Neural progenitor cell (in vitro differentiated cells): ENCODE data around the gene NEDD8. TPM values are rescaled to one million over a fixed set of nuclear protein-coding genes. Genes with fewer than 3 reads are reported as not detected.

Source experiments
- DNase-seq: peaks from one replicate; pipeline ENCODE4 v3.0.0-alpha.2; 2016; ENCODE audit warnings: low spot score
- H2AFZ ChIP-seq: fragments of 200-600 bp; sonication (generic); replicated peaks from 2 replicates; pipeline ENCODE4 v1.6.1; 2016; ENCODE audit warnings: antibody characterized with exemption
- H3F3A ChIP-seq: fragments of 200-600 bp; sonication (generic); 2 replicates; pipeline ENCODE4 v1.6.1; 2016; ENCODE audit warnings: antibody characterized with exemption, low read depth
- H3K27ac ChIP-seq: fragments of 200-600 bp; sonication (generic); 2 replicates; pipeline ENCODE4 v1.5.1; 2016; ENCODE audit warnings: mild to moderate bottlenecking
- H3K27me3 ChIP-seq: fragments of 200-600 bp; sonication (generic); 2 replicates; pipeline ENCODE4 v1.6.1; 2016; ENCODE audit warnings: mild to moderate bottlenecking, moderate library complexity
- H3K36me3 ChIP-seq: fragments of 200-600 bp; sonication (generic); 2 replicates; pipeline ENCODE4 v1.5.1; 2016
- H3K4me1 ChIP-seq: fragments of 200-600 bp; sonication (generic); 2 replicates; pipeline ENCODE4 v1.6.1; 2016; ENCODE audit warnings: mixed run types
- H3K4me2 ChIP-seq: fragments of 200-600 bp; sonication (generic); 2 replicates; pipeline ENCODE4 v1.6.1; 2016
- H3K4me3 ChIP-seq: fragments of 200-600 bp; sonication (generic); 2 replicates; pipeline ENCODE4 v1.5.1; 2016
- H3K79me2 ChIP-seq: fragments of 200-600 bp; sonication (generic); 2 replicates; pipeline ENCODE4 v1.6.1; 2016; ENCODE audit warnings: low read depth
- H3K9ac ChIP-seq: fragments of 200-600 bp; sonication (generic); 2 replicates; pipeline ENCODE4 v1.6.1; 2016
- H3K9me3 ChIP-seq: fragments of 200-600 bp; sonication (generic); 2 replicates; pipeline ENCODE4 v1.5.1; 2016; ENCODE audit warnings: low read depth
- H4K20me1 ChIP-seq: fragments of 200-600 bp; sonication (generic); 2 replicates; pipeline ENCODE4 v1.6.1; 2016; ENCODE audit warnings: low read depth
- H3K27ac Mint-ChIP-seq: 3 replicates; pipeline ENCODE4 v1.8.0; 2021; ENCODE audit warnings: mixed read lengths
- H3K27me3 Mint-ChIP-seq: 2 replicates; pipeline ENCODE4 v1.8.0; 2022; ENCODE audit warnings: low read depth, mild to moderate bottlenecking, inconsistent platforms, moderate library complexity, mixed read lengths; ENCODE audit not compliant: insufficient read depth
- H3K36me3 Mint-ChIP-seq: 3 replicates; pipeline ENCODE4 v1.8.0; 2021; ENCODE audit warnings: mixed read lengths
- H3K4me1 Mint-ChIP-seq: 3 replicates; pipeline ENCODE4 v1.8.0; 2021; ENCODE audit warnings: mixed read lengths
- H3K4me3 Mint-ChIP-seq: 3 replicates; pipeline ENCODE4 v1.8.0; 2021; ENCODE audit warnings: mild to moderate bottlenecking, moderate library complexity, mixed read lengths
- H3K9me3 Mint-ChIP-seq: 3 replicates; pipeline ENCODE4 v1.8.0; 2020; ENCODE audit warnings: mixed read lengths
- EZH2 ChIP-seq: fragments of 200-600 bp; sonication (generic); IDR thresholded peaks from 2 replicates; pipeline ENCODE4 v1.6.1; 2017; ENCODE audit warnings: antibody characterized with exemption, mild to moderate bottlenecking, moderate library complexity
- EZH2phosphoT487 ChIP-seq: fragments of 200-600 bp; sonication (generic); IDR thresholded peaks from 2 replicates; pipeline ENCODE4 v1.6.1; 2017; ENCODE audit warnings: antibody characterized with exemption
- total RNA-seq: library from RNA; depleted of rRNA; stranded (reverse); fragments of >200 nt; gene quantifications from 2 replicates; pipeline ENCODE4 v1.2.3, GENCODE V29; 2015; ENCODE audit warnings: low replicate concordance
- TF ChIP-seq, protein P1 (sequence below): fragments of 200-600 bp; sonication (generic); IDR thresholded peaks from 2 replicates; pipeline ENCODE4 v1.5.1; 2017; ENCODE audit warnings: antibody characterized with exemption, mild to moderate bottlenecking

The NEDD8 gene
- total RNA-seq, 1 donor from 2014 or later = 220 TPM

DNA sequence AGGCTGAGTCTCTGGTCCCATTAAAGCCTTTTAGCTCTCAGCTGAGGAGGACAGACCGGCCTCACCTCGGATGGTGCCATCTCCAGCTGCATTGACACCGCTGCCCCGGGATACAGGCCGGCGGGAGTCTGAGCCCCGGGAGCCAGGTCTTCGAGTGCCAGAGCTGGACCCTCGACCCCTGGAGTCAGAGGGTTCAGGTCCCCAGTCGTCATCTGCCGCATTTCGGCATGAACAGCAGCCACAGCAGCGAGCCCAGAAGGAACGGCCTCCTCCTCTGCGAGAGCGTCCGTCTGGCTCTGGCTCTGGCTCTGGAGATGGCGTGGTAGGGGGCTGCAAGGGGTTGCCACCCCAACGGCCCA, 29.8 kb upstream of the NEDD8 start:
- no peak for DNase-seq
- no peaks in the 10 kb centered on the region for H3K4me1 ChIP-seq
- no peak overlapping the region for H3K4me2 ChIP-seq
- no peaks in the 10 kb centered on the region for H3K36me3 ChIP-seq
- H3K9me3 ChIP-seq = no peaks in the 10 kb centered on the region
- no peak overlapping the region for H3K9ac ChIP-seq
- Mint-ChIP-seq H3K27ac (no peak overlapping the region), H3K4me3 (no peak overlapping the region), H3K4me1 (no peaks in the 10 kb centered on the region), H3K36me3 (no peaks in the 10 kb centered on the region), H3K27me3 (peaks cover 2% of the 10 kb centered on the region), H3K9me3 (no peaks in the 10 kb centered on the region)
- H3K27me3 ChIP-seq = no peaks in the 10 kb centered on the region
- no peaks in the 10 kb centered on the region for H3K79me2 ChIP-seq
- TF ChIP-seq, protein P1, sequence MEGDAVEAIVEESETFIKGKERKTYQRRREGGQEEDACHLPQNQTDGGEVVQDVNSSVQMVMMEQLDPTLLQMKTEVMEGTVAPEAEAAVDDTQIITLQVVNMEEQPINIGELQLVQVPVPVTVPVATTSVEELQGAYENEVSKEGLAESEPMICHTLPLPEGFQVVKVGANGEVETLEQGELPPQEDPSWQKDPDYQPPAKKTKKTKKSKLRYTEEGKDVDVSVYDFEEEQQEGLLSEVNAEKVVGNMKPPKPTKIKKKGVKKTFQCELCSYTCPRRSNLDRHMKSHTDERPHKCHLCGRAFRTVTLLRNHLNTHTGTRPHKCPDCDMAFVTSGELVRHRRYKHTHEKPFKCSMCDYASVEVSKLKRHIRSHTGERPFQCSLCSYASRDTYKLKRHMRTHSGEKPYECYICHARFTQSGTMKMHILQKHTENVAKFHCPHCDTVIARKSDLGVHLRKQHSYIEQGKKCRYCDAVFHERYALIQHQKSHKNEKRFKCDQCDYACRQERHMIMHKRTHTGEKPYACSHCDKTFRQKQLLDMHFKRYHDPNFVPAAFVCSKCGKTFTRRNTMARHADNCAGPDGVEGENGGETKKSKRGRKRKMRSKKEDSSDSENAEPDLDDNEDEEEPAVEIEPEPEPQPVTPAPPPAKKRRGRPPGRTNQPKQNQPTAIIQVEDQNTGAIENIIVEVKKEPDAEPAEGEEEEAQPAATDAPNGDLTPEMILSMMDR = no peak
- TF ChIP-seq EZH2 = no peak
- no peak for TF ChIP-seq EZH2phosphoT487
- no peaks in the 10 kb centered on the region for H3F3A ChIP-seq
- no peak overlapping the region for H2AFZ ChIP-seq
- H4K20me1 ChIP-seq = no peaks in the 10 kb centered on the region
- no peak overlapping the region for H3K27ac ChIP-seq
- no peak overlapping the region for H3K4me3 ChIP-seq

DNA sequence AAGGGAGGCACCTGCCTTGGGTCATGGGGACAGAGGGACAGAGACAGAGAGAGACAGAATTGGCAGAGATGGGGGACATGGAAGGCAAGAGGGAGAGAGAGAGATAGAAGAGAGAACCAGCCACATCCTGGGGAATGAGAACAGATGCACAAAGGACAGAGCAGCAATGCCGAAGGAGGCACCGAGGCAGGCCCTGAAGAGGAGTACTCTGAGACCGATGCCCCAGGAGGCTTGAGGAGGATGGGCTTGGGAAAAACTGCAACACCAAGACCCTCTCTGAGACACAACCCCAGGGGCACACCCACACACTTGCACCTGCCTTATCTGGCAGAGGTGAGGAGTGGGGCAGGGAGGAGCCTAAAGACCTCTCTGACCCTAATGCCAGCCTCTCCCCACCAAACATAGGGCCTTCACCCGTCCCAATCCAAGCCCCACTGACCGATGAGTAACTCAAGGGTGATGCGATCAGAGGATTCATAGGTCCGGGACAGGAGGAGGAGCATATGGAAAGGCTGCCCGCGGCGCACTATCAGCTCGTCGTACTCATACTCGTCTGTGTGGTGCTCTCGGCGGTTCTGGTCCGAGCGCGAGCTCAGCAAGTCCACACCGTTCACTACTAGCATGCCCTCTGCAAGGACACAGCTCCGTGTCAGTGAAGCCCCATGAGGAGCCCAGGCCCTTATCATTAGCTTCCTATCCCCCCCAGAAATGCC, 29.2 kb upstream of the NEDD8 start:
- Histone ChIP-seq H3K27me3 (no peaks in the 10 kb centered on the region), H3F3A (no peaks in the 10 kb centered on the region), H4K20me1 (no peaks in the 10 kb centered on the region), H3K9me3 (no peaks in the 10 kb centered on the region), H3K79me2 (no peaks in the 10 kb centered on the region), H3K36me3 (no peaks in the 10 kb centered on the region), H3K27ac (no peak overlapping the region), H3K4me2 (no peak overlapping the region), H3K4me3 (no peak overlapping the region), H2AFZ (no peak overlapping the region), H3K9ac (no peak overlapping the region), H3K4me1 (no peaks in the 10 kb centered on the region)
- Mint-ChIP-seq H3K27me3 (peaks cover 2% of the 10 kb centered on the region), H3K27ac (no peak overlapping the region), H3K4me1 (no peaks in the 10 kb centered on the region), H3K4me3 (no peak overlapping the region), H3K36me3 (no peaks in the 10 kb centered on the region), H3K9me3 (no peaks in the 10 kb centered on the region)
- TF ChIP-seq, protein P1 = no peak
- TF ChIP-seq EZH2phosphoT487 = no peak
- no peak for TF ChIP-seq EZH2
- DNase-seq = no peak

DNA sequence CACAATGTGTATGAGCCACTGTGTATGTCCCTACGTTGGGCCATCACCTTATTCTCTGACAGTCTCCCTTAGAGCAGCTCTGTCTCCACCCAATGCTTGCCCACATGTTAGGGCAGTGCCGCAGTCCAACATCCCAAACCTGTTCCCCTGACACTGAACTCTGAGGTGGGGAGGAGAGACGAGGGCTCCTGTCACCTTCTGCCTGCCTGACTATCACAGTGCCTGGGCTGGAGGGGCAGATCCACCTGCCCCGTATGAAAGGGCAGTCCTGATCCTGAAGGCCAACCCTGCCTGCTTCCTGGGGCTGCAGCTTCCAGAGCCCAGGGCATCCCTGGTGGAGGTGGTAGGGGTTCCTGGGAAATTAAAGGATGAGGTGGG, 28.6 kb upstream of the NEDD8 start:
- TF ChIP-seq EZH2phosphoT487 = no peak
- H3K4me1 Mint-ChIP-seq = no peaks in the 10 kb centered on the region
- H3K79me2 ChIP-seq = no peaks in the 10 kb centered on the region
- no peak overlapping the region for H2AFZ ChIP-seq
- no peaks in the 10 kb centered on the region for H3K27me3 ChIP-seq
- H3K9me3 ChIP-seq = no peaks in the 10 kb centered on the region
- no peak overlapping the region for H3K4me3 Mint-ChIP-seq
- no peak overlapping the region for H3K4me3 ChIP-seq
- no peak overlapping the region for H3K4me2 ChIP-seq
- peaks cover 2% of the 10 kb centered on the region for H3K27me3 Mint-ChIP-seq
- H3K36me3 ChIP-seq = no peaks in the 10 kb centered on the region
- H3K4me1 ChIP-seq = no peaks in the 10 kb centered on the region
- no peaks in the 10 kb centered on the region for H3K36me3 Mint-ChIP-seq
- H3F3A ChIP-seq = no peaks in the 10 kb centered on the region
- no peaks in the 10 kb centered on the region for H3K9me3 Mint-ChIP-seq
- no peaks in the 10 kb centered on the region for H4K20me1 ChIP-seq
- H3K27ac ChIP-seq = no peak overlapping the region
- peak overlapping the region; percentile 13 for H3K9ac ChIP-seq
- no peak for DNase-seq
- no peak overlapping the region for H3K27ac Mint-ChIP-seq

DNA sequence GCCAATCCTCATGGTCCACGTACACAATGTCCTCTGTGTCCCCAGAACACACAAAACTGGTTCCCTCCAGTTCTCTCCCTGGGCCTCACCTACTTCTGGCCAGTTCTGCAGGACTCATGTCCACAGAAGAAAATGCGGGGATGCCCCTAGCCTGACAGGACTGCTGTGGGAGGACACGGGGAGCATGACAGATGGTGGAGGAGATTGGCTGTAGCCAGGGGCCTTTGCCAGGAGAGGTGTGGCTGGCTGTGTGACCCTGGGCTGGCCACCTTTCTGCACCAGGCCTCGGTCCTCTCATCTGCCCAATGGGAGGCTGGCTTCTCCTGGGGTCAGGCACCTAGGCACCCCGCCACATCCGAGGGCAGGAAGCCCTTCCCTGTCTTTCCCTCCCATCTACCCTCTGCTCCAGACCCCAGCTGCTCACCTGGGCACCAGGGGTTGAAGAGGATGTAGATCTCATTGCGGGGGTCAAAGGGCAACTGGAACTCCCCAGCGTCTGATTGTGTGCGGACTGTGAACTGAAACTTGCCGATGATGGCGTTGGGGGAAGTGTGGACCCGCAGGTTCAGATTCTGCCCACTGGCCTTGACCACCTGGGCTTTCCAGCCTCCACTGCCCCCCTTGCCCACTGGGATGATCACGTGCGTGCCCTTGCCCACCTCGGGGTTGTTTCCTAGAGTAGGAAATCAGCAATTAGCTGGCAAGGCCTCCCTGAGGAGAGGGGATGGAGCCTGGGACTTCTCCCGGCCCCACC, 28.0 kb upstream of the NEDD8 start:
- no peak for DNase-seq
- Histone ChIP-seq H3K4me1 (no peaks in the 10 kb centered on the region), H2AFZ (no peak overlapping the region), H4K20me1 (no peaks in the 10 kb centered on the region), H3K9me3 (no peaks in the 10 kb centered on the region), H3F3A (no peaks in the 10 kb centered on the region), H3K4me2 (no peak overlapping the region), H3K27me3 (no peaks in the 10 kb centered on the region), H3K79me2 (no peaks in the 10 kb centered on the region), H3K27ac (no peak overlapping the region), H3K4me3 (no peak overlapping the region), H3K9ac (peak overlapping the region; percentile 13), H3K36me3 (no peaks in the 10 kb centered on the region)
- no peak overlapping the region for H3K4me3 Mint-ChIP-seq
- H3K9me3 Mint-ChIP-seq = no peaks in the 10 kb centered on the region
- H3K27me3 Mint-ChIP-seq = peaks cover 2% of the 10 kb centered on the region
- TF ChIP-seq EZH2 = no peak
- TF ChIP-seq EZH2phosphoT487 = no peak
- TF ChIP-seq, protein P1 = no peak
- H3K36me3 Mint-ChIP-seq = no peaks in the 10 kb centered on the region
- H3K4me1 Mint-ChIP-seq = no peaks in the 10 kb centered on the region
- no peak overlapping the region for H3K27ac Mint-ChIP-seq
